Measurements from ENCODE around the gene HOXA3.

Gene HOXA3
- total RNA-seq = 0 reads per million in 4 donors

GRCh38 chr7:27151931-27152815, at the start of gene HOXA3:
Gene HOXA3 (minus strand): TSS chr7:27152583. CDS start chr7:27110640, 41,943 bp downstream.
- DNase-seq = no peak

GRCh38 chr7:27201580-27202017, 49.2 kb upstream of the HOXA3 start:
- DNase-seq = no peak

GRCh38 chr7:27200761-27201579, 48.6 kb upstream of the HOXA3 start:
- DNase-seq = no peak

- DNase-seq = no peak
Measured at GRCh38 chr7:27199849-27200760, 47.7 kb upstream of the HOXA3 start, which contains the start of gene HOXA13. Gene HOXA13 (minus strand): TSS chr7:27200091. CDS start chr7:27200077, 14 bp downstream.

- DNase-seq = no peak
Measured at GRCh38 chr7:27198871-27199801, 46.8 kb upstream of the HOXA3 start.

- no peak for DNase-seq
Measured at GRCh38 chr7:27198138-27198841, 45.9 kb upstream of the HOXA3 start.

GRCh38 chr7:27197137-27198042, 45.0 kb upstream of the HOXA3 start:
- no peak for DNase-seq

- peak; percentile 55 to 84 (median 69) for DNase-seq
Measured at GRCh38 chr7:27196287-27196767, 43.9 kb upstream of the HOXA3 start.

GRCh38 chr7:27194686-27195379, 42.5 kb upstream of the HOXA3 start:
- DNase-seq = no peak

GRCh38 chr7:27194002-27194352, 41.6 kb upstream of the HOXA3 start:
- DNase-seq = no peak

GRCh38 chr7:27193335-27194001, 41.1 kb upstream of the HOXA3 start:
- no peak for DNase-seq

- no peak for DNase-seq
Measured at GRCh38 chr7:27192546-27193334, 40.4 kb upstream of the HOXA3 start.

- DNase-seq = no peak
Measured at GRCh38 chr7:27191833-27192545, 39.6 kb upstream of the HOXA3 start.

- no peak for DNase-seq
Measured at GRCh38 chr7:27191161-27191731, 38.9 kb upstream of the HOXA3 start.

- DNase-seq = no peak
Measured at GRCh38 chr7:27189997-27190748, 37.8 kb upstream of the HOXA3 start.

Measured in T-helper 1 cell (primary cell).